Neural crest cell (in vitro differentiated cells): ENCODE data around the gene TRIM47. TPM values are rescaled to one million over a fixed set of nuclear protein-coding genes. Genes with fewer than 3 reads are reported as not detected.
A peak's percentile ranks its signal among the peaks of the same experiment; 100 is the strongest.

Source experiments
- DNase-seq: peaks from one replicate; pipeline ENCODE4 v3.0.0; 2021; ENCODE audit warnings: low read depth, mixed read lengths, low spot score
- H3K27ac Mint-ChIP-seq: one replicate; pipeline ENCODE4 v1.8.0; 2021; ENCODE audit warnings: mild to moderate bottlenecking, mixed read lengths; ENCODE audit not compliant: unreplicated experiment
- H3K27me3 Mint-ChIP-seq: 2 replicates; pipeline ENCODE4 v1.8.0; 2021; ENCODE audit warnings: low read depth, mild to moderate bottlenecking, mixed read lengths
- H3K36me3 Mint-ChIP-seq: 2 replicates; pipeline ENCODE4 v1.8.0; 2021; ENCODE audit warnings: low read depth, mild to moderate bottlenecking, mixed read lengths
- H3K4me1 Mint-ChIP-seq: 2 replicates; pipeline ENCODE4 v1.8.0; 2021; ENCODE audit warnings: mixed read lengths
- H3K4me3 Mint-ChIP-seq: one replicate; pipeline ENCODE4 v1.8.0; 2021; ENCODE audit warnings: mild to moderate bottlenecking, mixed read lengths
- H3K9me3 Mint-ChIP-seq: 2 replicates; pipeline ENCODE4 v1.8.0; 2021; ENCODE audit warnings: mixed read lengths
- total RNA-seq: library from RNA; stranded (reverse); gene quantifications from 2 replicates; pipeline ENCODE4 v1.2.1, GENCODE V29; 2021
- TF ChIP-seq, protein P1 (sequence below): fragments of 200-600 bp; sonication (generic); conservative IDR thresholded peaks from 2 replicates; pipeline ENCODE4 v1.5.0; 2021; ENCODE audit warnings: antibody characterized with exemption, mild to moderate bottlenecking

The TRIM47 gene
- total RNA-seq, 1 donor from 2014 or later = 0.91 TPM

DNA sequence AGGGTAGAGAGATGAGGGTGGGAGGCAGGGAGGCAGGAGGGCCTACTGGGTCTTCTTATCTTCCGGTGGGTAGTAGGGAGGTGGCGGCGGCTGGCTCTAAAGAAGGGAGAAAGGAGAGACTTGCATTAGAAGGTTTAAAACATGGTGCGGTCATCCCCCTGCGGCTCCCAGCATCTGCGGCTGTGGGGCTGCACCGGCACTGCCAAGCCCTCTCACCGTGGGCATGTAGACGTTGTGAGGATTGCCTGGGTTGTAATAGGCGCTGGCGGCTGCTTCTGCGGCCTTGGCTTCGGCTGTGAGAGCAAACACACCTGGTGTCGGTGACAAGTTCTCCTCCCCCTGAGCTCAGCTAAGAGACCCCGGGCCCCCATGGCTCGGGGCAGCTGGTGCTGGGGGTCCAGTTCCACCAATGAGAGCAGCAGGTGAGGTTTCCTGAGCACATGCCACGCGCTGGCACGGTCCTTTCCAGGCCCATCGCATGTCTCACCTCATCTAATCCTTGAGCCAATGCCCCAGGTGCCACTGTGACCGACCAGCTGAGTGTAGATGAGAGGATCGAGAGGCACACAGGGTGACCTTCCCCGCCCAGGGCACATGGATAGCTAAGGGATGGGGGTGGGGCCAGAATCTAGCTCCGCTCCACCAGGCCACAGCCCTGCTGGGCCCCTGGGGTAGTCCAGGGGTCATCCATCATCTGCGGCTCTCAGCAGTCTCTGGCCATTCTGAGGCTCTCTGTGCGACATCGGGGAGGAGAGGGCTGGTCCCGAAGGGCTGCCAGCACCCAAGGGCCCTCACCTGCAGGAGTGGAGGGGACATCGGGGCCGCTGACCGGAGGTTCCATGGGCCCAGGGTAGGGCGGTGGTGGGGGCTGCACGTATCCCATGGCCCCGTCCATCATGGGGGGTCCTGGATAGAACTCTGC lies 31.4 kb downstream of the TRIM47 start:
- Mint-ChIP-seq H3K27ac (no peak overlapping the region), H3K4me3 (no peak overlapping the region), H3K36me3 (peaks cover 3% of the 10 kb centered on the region), H3K9me3 (no peaks in the 10 kb centered on the region), H3K4me1 (peaks cover 9% of the 10 kb centered on the region), H3K27me3 (no peaks in the 10 kb centered on the region)
- no peak for DNase-seq
- TF ChIP-seq, protein P1, sequence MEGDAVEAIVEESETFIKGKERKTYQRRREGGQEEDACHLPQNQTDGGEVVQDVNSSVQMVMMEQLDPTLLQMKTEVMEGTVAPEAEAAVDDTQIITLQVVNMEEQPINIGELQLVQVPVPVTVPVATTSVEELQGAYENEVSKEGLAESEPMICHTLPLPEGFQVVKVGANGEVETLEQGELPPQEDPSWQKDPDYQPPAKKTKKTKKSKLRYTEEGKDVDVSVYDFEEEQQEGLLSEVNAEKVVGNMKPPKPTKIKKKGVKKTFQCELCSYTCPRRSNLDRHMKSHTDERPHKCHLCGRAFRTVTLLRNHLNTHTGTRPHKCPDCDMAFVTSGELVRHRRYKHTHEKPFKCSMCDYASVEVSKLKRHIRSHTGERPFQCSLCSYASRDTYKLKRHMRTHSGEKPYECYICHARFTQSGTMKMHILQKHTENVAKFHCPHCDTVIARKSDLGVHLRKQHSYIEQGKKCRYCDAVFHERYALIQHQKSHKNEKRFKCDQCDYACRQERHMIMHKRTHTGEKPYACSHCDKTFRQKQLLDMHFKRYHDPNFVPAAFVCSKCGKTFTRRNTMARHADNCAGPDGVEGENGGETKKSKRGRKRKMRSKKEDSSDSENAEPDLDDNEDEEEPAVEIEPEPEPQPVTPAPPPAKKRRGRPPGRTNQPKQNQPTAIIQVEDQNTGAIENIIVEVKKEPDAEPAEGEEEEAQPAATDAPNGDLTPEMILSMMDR = no peak

DNA sequence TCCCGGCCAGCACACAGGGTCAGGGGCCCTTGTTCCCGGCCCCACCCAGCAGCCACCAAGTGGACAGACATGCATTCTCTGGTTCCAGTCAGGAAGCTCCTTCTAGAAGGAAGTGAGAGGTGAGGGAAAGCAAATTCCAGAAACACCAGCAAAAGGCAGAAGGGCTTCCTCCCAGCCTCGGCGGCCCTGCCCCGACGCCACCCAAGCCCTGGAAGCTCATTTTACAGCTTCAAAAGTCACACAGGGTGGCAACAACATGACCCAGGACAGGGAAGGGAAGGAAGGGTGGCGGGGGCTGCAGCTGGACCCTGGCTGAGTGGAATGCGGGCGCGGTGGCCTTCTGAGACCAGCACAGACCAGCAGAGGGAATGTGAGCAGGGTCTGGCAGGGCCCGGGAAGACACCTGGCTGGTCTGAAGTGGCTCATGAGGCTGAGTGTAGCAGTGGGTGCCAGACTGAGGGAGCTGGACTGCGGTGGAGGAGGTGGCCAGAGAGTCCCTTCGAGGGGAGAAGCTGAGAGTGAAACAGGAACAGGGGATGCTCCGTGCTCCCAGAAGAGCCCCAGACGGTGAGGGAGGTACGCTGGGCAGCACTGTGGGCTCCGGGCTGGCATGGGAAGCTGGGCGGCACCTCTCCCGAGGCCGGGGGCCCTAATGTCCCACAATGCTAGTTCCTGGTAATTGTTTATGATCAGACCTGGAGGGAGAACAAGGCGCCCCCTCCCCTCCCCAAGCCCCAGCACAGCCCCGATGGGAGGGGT lies 32.3 kb downstream of the TRIM47 start:
- Mint-ChIP-seq H3K4me3 (peak overlapping the region; percentile 38), H3K27ac (peak overlapping the region; percentile 71), H3K9me3 (no peaks in the 10 kb centered on the region), H3K36me3 (peaks cover 3% of the 10 kb centered on the region), H3K4me1 (peaks cover 9% of the 10 kb centered on the region), H3K27me3 (no peaks in the 10 kb centered on the region)
- TF ChIP-seq, protein P1 = no peak
- DNase-seq = no peak

DNA sequence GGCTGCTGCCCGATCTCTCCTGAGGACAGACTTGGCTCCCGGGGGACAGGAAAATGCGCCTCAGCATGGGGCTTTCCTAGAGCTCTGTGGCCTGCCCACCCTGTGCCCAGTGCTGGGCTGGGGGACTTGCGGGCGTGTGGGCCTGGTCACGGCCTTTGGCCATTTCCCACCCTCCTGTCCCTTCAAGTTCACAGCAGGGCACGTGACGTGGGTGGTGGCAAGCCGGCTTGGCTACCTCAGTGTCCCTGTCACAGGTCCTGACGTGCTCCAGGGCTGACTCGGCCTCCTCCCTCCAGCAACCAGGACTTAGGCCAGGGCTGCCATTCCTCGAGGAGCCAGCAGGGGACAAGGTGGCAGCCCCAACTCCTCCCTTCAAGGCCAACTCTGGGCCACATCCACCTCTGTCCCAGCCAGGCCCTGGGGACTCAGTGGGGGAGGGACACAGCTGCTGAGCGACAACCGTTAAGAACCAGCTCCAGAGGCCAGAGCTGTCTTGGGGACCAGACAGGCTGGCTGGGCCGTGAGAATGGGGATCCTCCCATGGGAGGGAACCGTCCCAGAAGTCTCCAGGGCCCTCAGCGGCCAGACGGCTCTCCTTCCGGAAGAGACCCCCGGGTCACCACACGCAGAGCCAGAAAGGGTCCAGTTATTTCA lies 33.2 kb downstream of the TRIM47 start:
- Mint-ChIP-seq H3K9me3 (no peaks in the 10 kb centered on the region), H3K4me1 (peaks cover 9% of the 10 kb centered on the region), H3K27ac (no peak overlapping the region), H3K27me3 (no peaks in the 10 kb centered on the region), H3K36me3 (peaks cover 3% of the 10 kb centered on the region), H3K4me3 (peak overlapping the region; percentile 38)
- TF ChIP-seq, protein P1 = peak; percentile 70
- DNase-seq = peak; percentile 66

DNA sequence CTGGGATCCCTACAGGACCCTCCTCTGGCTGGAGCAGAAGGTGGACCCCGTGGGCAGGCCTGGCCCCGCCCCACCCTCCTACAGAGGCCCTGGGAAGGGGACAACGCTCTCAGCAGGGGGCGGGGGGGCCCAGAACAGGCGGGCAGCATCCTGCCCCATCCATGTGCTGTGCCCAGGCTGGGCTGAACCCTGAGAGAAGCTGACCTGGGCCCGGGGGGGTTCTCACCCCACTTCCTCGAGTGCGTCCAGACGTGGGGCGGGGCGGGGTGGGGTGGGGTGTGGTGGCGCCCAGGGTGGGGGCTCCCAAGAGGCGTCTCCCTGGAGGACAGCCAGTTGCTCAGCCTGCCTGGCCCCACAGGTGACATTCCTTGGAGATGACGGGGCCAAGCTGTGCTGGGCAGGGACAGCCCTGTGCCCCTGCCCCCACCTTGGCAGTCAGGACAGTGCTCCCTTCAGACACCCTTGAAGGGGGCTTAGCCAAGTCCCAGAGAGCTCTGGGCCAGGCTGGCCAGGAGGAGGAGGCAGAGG lies 33.8 kb downstream of the TRIM47 start:
- TF ChIP-seq, protein P1 = no peak
- DNase-seq = no peak
- H3K4me3 Mint-ChIP-seq = no peak overlapping the region
- no peaks in the 10 kb centered on the region for H3K9me3 Mint-ChIP-seq
- no peak overlapping the region for H3K27ac Mint-ChIP-seq
- H3K27me3 Mint-ChIP-seq = no peaks in the 10 kb centered on the region
- peaks cover 3% of the 10 kb centered on the region for H3K36me3 Mint-ChIP-seq
- H3K4me1 Mint-ChIP-seq = peaks cover 9% of the 10 kb centered on the region
